ENCODE results near the gene SNHG17.

DNA sequence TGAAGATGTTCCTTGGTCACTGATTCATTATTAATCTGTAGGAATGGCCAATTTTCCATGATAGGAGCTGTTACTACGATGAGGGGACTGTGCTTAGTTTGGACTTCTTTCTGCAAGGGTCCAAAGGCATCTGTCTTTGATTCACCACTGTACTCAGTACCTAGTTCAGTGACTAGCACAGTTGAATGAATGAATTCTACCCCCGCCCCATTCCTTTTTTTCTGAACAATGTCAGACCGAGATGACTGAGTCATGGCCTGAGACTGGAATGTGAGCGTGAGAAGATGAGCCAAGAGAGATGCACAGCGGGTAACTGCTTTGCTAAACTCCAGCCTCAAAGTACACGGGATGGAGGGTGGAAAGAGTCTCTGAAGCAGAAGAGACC is 419 bp upstream of the SNHG17 start:
- TF ChIP-seq, protein P1, sequence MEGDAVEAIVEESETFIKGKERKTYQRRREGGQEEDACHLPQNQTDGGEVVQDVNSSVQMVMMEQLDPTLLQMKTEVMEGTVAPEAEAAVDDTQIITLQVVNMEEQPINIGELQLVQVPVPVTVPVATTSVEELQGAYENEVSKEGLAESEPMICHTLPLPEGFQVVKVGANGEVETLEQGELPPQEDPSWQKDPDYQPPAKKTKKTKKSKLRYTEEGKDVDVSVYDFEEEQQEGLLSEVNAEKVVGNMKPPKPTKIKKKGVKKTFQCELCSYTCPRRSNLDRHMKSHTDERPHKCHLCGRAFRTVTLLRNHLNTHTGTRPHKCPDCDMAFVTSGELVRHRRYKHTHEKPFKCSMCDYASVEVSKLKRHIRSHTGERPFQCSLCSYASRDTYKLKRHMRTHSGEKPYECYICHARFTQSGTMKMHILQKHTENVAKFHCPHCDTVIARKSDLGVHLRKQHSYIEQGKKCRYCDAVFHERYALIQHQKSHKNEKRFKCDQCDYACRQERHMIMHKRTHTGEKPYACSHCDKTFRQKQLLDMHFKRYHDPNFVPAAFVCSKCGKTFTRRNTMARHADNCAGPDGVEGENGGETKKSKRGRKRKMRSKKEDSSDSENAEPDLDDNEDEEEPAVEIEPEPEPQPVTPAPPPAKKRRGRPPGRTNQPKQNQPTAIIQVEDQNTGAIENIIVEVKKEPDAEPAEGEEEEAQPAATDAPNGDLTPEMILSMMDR (IDR thresholded peaks at IDR 0.05) = no peak
- TF ChIP-seq POLR2A (IDR thresholded peaks at IDR 0.05) = no peak

Measured in esophagus squamous epithelium (tissue), 4 donors.